Left lung (tissue), 10 donors: ENCODE results near the gene LAMA5. TPM values are rescaled to one million over a fixed set of nuclear protein-coding genes. Genes with fewer than 3 reads are reported as not detected.

Experiments used
- ATAC-seq: fragments of 200-7000 bp; cut with Tn5 transposase; one replicate; pipeline ENCODE4 v1.9.1; 2020; ENCODE audit warnings: moderate library complexity
- DNase-seq, 4 donors: peaks; one replicate each; pipeline ENCODE4 v3.0.0-alpha.2; 2013 to 2020
- H3K27ac ChIP-seq, 2 donors: fragments of 200-600 bp; sonication (generic) in 1 of 2; one replicate each; pipeline versions ENCODE4 v1.5.0 to v1.8.0; 2020 to 2021
- H3K27me3 ChIP-seq, 2 donors: fragments of 200-600 bp; sonication (generic) in 1 of 2; one replicate each; pipeline versions ENCODE4 v1.5.0 to v1.8.0; 2020 to 2021
- H3K36me3 ChIP-seq, 2 donors: fragments of 200-600 bp; sonication (generic) in 1 of 2; one replicate each; pipeline versions ENCODE4 v1.5.0 to v1.8.0; 2020 to 2021
- H3K4me1 ChIP-seq, 2 donors: fragments of 200-600 bp; one replicate each; pipeline ENCODE4 v1.8.0; 2021
- H3K4me3 ChIP-seq, 2 donors: fragments of 200-600 bp; sonication (generic) in 1 of 2; one replicate each; pipeline versions ENCODE4 v1.5.0 to v1.8.0; 2020 to 2021; ENCODE audit warnings: mild to moderate bottlenecking in 1 of 2
- H3K9me3 ChIP-seq, 2 donors: fragments of 200-600 bp; sonication (generic) in 1 of 2; one replicate each; pipeline versions ENCODE4 v1.5.0 to v1.8.0; 2020 to 2021
- intact Hi-C, 2 donors: fragments of 100-400 bp; cut with DNase I; formaldehyde crosslinking; loops; one replicate each; pipeline versions ENCODE4 v1.11.2 to v1.14.2; 2022
- polyA plus RNA-seq, 6 donors: library from polyadenylated mRNA; unstranded; fragments of 120-200 nt; gene quantifications; one replicate each; pipeline ENCODE4 v1.2.1, GENCODE V29; 2013; ENCODE audit not compliant: insufficient read length in 6 of 6
- total RNA-seq, 2 donors: library from RNA; stranded (reverse); fragmentation: NEBNext Ultra II Directional; extraction: Animal tissue kit (Norgen Biotek cat#: 25700); gene quantifications; one replicate each; pipeline ENCODE4 v1.2.1, GENCODE V29; 2021
- TF ChIP-seq, protein P1 (sequence below), 2 donors: fragments of 200-600 bp; sonication (generic) in 1 of 2; IDR thresholded peaks; one replicate each; pipeline versions ENCODE4 v1.5.0 to v1.8.0; 2021; ENCODE audit warnings: antibody characterized with exemption in 2 of 2
- donor health status: DM: no; HTN: yes; CAD: no.
- donor health status: DM: no; HTN: no; CAD: no.

The LAMA5 gene
- total and polyA plus RNA-seq, 8 donors, result 123 to 267 (median 158) TPM

DNA sequence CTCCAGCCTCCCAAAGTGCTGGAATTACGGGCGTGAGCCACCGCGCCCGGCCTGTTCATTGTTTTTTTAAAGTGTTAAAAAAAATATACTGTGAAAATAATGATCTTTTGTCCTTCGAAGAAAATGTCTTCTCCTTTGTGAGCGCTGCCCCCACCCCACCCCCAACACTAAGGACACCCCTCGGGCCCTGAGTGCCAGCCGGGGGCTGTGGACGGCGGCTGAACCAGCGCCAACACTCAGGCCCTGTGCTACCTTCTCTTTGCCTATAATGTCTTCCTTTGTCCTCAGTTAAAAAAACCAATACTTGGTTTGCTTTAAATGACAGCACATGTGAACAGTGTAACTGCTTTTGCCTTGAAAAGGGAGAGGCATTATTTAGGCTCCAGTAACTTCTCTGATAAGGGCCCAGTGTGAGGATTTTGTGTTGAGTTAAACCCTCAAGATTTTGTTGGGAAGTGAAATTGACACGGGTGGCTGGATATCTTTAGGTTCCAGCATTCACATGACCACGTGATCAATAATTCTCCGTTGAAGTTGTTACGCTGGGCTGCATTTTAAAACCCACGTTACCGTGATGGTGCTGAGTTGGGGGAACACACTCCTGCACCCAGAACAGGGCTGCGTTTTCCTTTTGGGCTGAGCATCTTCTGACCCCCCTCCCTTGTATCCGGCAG lies 73.9 kb downstream of the LAMA5 start:
- ATAC-seq (no peak), DNase-seq (peak in 1 of 4 donors; percentile 48)
- Histone ChIP-seq H3K27me3 (no peaks in the 10 kb centered on the region), H3K9me3 (no peaks in the 10 kb centered on the region), H3K36me3 (peaks cover 0 to 96% of the 10 kb centered on the region in 2 donors), H3K4me1 (no peaks in the 10 kb centered on the region), H3K4me3 (no peak overlapping the region), H3K27ac (no peak overlapping the region)
- TF ChIP-seq, protein P1, sequence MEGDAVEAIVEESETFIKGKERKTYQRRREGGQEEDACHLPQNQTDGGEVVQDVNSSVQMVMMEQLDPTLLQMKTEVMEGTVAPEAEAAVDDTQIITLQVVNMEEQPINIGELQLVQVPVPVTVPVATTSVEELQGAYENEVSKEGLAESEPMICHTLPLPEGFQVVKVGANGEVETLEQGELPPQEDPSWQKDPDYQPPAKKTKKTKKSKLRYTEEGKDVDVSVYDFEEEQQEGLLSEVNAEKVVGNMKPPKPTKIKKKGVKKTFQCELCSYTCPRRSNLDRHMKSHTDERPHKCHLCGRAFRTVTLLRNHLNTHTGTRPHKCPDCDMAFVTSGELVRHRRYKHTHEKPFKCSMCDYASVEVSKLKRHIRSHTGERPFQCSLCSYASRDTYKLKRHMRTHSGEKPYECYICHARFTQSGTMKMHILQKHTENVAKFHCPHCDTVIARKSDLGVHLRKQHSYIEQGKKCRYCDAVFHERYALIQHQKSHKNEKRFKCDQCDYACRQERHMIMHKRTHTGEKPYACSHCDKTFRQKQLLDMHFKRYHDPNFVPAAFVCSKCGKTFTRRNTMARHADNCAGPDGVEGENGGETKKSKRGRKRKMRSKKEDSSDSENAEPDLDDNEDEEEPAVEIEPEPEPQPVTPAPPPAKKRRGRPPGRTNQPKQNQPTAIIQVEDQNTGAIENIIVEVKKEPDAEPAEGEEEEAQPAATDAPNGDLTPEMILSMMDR (IDR thresholded peaks at IDR 0.05), result no peak
- intact Hi-C loops, result no loop called here

DNA sequence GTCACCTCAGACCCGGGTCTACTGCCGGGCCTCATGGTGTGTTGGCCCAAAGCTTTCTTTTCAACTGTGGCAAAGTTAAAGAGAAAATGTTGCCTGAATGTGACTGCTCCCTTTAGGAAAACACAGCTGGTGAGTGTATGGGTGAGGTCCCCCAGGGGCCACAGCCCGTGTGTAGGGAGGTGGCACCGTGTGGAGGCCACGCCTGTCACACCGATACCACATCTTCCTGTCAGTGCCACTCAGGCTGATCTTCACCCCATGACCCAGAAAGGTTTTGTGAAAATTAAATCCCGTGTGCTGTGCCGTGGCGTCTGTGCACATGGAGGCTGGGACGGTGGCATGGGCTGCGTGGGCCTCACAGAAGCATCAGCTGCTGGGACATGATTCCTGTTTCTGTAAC lies 75.0 kb downstream of the LAMA5 start:
- TF ChIP-seq, protein P1 (IDR thresholded peaks at IDR 0.05), result no peak
- intact Hi-C loops, result no loop called here
- DNase-seq (no peak), ATAC-seq (no peak)
- H3K9me3 ChIP-seq, result no peaks in the 10 kb centered on the region
- no peaks in the 10 kb centered on the region for H3K4me1 ChIP-seq
- H3K4me3 ChIP-seq, result no peak overlapping the region
- peaks cover 0 to 95% of the 10 kb centered on the region in 2 donors for H3K36me3 ChIP-seq
- no peak overlapping the region for H3K27ac ChIP-seq
- H3K27me3 ChIP-seq, result no peaks in the 10 kb centered on the region

DNA sequence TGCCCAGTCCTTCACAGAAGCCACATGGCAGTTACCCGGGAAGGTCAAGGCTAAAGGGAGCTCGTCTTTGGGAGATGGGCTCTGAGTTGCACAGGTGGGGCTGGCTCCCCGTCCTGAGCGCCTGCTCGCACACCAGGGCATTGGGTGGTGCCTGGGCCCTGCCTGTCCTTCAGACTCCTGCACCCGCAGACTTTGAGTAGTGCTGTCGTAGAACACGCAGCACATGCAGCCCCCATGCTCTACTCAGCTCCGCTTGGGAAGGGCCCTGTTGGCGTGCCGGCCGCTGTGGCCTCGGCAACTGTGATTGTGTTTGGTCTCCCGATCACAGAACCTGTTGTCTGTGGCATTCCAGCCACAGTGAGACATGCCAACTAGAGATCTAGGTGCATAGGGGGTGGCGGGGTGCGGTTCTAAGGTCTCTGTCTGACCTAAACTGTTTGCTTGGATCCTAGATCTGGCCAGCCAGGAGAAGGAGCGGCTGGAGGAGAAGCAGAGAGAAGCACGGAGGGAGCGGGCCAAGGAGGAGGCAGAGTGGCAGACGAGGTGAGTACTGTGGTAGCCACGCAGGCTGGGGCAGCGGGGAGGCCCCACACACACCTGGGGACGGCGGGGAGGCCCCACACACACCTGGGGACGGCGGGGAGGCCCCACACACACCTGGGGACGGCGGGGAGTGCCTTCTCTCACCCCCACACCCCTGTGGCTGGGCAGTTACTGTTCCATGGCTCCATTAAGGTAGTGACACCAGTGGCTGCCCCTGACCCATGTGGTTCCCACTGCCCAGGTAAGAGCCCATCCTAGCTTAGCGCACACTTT lies 75.7 kb downstream of the LAMA5 start:
- ATAC-seq, result no peak
- Histone ChIP-seq H3K4me1 (no peaks in the 10 kb centered on the region), H3K27me3 (no peaks in the 10 kb centered on the region), H3K4me3 (no peak overlapping the region), H3K36me3 (peaks cover 0 to 95% of the 10 kb centered on the region in 2 donors), H3K27ac (no peak overlapping the region), H3K9me3 (no peaks in the 10 kb centered on the region)
- intact Hi-C loops, result no loop called here
- no peak for DNase-seq
- TF ChIP-seq, protein P1 (IDR thresholded peaks at IDR 0.05), result no peak

DNA sequence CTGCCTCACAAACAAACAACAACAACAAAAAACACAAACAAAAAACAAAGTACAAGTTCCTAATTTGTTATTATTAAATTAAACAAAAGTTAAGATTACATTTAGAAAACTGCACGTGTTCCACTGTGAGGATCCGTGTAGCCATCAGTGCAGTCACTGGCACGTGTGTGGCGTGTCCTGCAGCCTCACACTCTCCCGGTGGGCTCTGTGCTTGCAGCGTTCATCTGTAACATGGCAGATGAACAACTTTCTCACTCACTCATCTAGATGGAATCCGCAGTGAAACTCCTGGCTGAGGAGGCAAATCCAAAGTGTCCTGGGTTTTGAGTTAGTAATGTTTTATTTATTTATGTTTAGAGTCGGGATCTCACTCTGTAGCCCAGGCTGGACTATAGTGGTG lies 77.2 kb downstream of the LAMA5 start:
- no peak overlapping the region for H3K27ac ChIP-seq
- peaks cover 0 to 95% of the 10 kb centered on the region in 2 donors for H3K36me3 ChIP-seq
- ATAC-seq (no peak), DNase-seq (no peak)
- H3K4me1 ChIP-seq, result no peaks in the 10 kb centered on the region
- intact Hi-C loops, result no loop called here
- no peaks in the 10 kb centered on the region for H3K9me3 ChIP-seq
- TF ChIP-seq, protein P1 (IDR thresholded peaks at IDR 0.05), result no peak
- H3K4me3 ChIP-seq, result no peak overlapping the region
- H3K27me3 ChIP-seq, result no peaks in the 10 kb centered on the region

DNA sequence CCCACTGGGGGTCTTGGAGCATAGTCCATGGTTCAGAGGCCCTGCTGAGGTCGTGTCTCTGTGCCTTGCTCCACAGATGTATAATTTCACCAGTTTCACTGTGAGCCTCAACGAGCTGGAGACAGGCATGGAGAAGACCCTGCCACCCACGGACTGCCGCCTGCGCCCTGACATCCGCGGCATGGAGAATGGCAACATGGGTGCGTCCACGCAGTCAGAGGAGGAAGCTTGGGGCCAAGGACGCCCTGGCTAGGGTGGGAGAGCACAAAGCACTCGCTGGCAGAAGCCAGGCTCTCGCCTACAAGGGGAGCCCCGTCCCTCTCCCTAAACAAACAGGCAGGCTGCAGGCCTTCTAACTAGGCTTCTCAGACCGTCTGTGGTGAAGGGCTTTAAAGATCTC lies 78.0 kb downstream of the LAMA5 start:
- intact Hi-C loops, result no loop called here

More for the DNA sequence above, 78.0 kb downstream of the LAMA5 start:
- H3K4me3 ChIP-seq, result no peak overlapping the region
- H3K27ac ChIP-seq, result no peak overlapping the region
- ATAC-seq, result no peak
- H3K9me3 ChIP-seq, result no peaks in the 10 kb centered on the region
- no peaks in the 10 kb centered on the region for H3K4me1 ChIP-seq
- H3K27me3 ChIP-seq, result no peaks in the 10 kb centered on the region
- peaks cover 0 to 95% of the 10 kb centered on the region in 2 donors for H3K36me3 ChIP-seq
- no peak for DNase-seq
- TF ChIP-seq, protein P1 (IDR thresholded peaks at IDR 0.05), result no peak
